Occipital lobe (tissue), 2 donors: Measurements from ENCODE around the gene ZBTB20. TPM values are rescaled to one million over a fixed set of nuclear protein-coding genes. Genes with fewer than 3 reads are reported as not detected.

Experiments
- DNase-seq: peaks from one replicate; lab custom pipeline; 2025; lab: John Stamatoyannopoulos, UW
- total RNA-seq: library from RNA; depleted of rRNA; stranded (reverse); fragments of >200 nt; gene quantifications from one replicate; pipeline ENCODE4 v1.2.3, GENCODE V29; 2014

ZBTB20 gene
- total RNA-seq, 1 donor from 2014 or later, result 62.7 TPM

DNA sequence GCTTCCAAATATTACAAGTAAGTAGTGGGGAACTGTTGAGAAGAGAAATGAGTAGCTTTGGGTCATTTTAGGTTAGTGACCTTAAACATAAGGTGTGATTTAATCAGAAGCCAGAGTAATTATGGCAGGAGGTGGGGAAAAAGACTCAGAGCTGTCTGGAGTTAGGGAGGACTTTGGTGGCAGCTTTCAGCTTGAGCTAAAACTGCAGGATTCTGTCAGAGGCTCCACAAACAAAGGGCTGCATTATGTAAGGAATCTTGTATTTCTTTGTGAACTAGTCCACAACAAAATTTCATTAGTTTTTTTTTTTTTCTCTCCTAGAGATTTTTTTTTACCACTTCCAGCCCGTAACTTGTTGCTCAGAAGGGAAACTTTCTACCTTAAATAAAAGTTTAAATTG, 507.9 kb downstream of the ZBTB20 start:
- DNase-seq, result no peak

DNA sequence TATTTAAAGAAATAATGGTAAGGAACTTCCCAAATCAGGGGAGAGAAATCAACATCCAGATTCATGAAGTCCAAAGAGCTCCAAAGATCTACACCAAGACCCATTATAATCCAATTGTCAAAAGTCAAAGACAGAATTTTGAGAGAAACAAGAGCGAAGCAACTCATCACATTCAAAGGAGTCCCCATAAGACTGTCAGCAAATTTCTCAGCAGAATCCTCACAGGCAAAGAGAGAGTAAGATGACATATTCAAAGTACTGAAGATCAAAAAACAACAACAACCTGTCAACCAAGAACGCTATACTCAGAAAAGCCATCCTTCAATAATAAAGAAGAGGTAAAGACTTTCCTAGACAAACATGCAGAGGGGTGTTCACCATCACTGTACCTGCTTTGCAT, 511.2 kb downstream of the ZBTB20 start:
- DNase-seq, result no peak

DNA sequence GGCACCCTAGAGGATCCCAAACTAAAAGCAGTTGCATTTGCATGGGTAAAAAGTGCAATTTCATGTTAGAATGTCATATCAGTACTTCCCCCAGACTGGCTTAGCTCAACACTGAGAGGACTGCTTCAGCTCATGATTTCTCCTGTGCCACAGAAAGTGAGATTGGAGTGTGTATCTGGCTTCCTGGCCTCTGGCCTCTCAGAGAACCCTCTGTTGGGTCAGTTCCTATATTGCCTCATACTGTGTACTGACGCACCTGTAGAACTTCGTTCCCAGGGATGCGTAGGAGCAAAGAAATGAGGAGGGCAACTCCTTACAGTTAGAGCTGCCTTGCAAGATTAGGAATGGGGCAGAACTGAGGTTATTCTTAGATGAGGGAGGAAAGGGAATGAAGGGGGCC, 512.5 kb downstream of the ZBTB20 start:
- no peak for DNase-seq

DNA sequence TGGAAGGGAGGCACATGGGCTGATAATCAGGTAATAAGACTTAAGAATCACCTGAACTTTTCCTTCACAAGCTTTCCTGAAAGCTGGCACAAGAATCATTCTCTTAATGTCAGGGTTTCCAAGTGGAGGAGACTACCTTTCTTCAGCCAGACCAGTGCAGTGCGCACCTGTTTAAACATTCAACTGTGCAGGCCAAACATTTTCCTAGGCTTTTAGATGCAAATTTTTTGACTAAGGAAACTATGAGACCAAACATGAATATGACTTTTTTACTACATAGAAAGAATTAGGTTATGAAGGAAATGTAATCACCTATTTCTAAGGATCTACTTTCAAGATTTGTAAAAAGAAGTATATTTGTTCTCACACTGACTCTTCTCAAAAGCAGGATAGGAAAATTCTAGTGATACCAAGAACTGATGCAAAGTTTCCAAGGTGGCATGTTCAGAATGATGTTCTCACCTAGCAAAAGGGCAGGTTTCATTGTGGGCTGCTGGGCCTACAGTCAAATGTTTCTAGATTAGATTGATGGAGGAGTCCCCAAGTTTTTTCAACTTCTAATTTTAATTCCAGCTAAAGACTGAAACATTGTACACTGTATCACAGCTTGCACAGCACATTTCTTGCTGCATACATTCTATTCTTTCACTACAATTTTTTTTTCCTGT, 514.2 kb downstream of the ZBTB20 start:
- no peak for DNase-seq

DNA sequence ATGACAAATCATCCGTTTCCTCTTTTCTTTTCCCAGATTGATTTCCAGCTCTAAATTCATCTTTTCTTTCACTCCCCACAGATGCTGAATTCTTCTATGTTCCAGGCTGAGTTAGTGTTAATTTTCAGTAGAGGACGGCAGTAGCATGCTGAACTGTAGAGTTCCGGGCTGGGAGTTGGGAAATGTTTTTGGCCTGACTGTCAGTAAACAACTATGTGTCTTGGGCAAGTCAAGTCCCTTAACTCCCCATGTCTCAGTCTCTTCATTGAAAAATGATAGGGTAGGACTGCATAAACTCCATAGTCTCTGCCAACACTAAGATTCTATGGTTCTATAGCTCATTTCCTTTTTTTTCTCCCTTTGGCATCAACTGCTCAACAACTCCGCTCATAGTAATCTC, 519.3 kb downstream of the ZBTB20 start:
- DNase-seq, result no peak

DNA sequence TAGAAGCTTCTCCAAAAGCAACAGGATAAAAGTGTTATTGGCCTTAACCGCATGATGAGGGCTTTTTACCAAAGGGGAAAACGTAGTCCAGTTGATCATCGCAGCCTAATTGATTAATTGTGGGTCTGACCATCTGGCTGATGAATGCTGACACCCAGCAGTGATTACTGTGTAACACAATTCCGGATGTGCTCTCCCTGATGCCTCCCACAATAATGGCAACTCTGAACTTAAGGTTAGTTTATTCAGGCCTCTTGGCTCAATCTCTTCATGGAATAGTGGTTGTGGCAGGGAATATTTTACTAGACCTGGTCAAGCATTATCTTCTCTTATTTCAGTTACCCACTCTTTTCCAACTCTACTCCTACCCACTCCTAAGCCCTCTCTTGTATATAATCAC, 520.3 kb downstream of the ZBTB20 start:
- no peak for DNase-seq

DNA sequence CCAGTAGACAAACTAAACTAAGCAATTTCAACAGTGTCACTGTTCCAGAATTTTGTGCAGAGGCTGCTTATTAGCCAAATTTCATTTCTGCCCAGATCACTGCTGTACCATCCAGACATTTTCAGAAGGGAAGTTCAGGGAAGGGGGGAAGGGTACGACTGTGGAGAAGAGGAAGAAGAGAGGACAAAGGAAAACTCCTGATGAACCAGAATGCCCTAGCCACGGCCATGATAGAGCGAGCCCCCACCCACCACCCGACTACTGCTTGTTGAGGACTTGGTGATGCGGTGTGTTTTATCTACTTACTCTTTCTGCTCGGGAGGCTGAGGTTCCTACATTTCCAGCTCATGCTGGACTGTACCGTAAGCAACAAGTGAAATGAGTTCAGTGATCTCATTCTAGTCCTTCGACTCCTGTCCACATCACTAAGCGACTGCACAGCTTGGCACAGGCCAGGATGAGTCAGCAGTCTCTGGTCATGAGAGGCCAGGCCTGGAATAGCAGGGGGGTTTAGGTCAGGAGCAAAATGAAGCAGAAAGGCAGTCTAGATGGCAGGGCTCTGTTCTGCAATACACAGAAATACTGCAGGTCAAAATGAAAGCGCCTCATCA, 522.4 kb downstream of the ZBTB20 start:
- DNase-seq, result peak; percentile 72

DNA sequence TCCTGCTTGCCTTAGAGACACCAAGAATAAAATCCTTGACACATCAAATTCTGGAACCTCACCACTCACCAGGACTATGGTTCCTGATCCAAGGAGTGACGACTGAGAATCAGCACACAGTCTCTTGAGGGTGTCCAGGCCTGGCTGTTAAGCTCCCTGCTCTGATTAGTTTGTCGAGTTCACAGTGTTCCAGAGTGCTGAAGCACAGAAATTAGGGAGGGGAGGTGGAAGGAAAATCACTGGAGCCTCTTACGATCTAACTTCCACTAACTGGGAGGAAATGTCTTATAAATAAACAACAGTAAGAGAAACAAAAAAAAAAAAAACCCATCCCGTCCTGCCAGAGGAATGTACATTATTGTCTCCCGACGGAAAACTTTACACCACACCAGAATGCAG, 523.0 kb downstream of the ZBTB20 start:
- peak; percentile 1 for DNase-seq

DNA sequence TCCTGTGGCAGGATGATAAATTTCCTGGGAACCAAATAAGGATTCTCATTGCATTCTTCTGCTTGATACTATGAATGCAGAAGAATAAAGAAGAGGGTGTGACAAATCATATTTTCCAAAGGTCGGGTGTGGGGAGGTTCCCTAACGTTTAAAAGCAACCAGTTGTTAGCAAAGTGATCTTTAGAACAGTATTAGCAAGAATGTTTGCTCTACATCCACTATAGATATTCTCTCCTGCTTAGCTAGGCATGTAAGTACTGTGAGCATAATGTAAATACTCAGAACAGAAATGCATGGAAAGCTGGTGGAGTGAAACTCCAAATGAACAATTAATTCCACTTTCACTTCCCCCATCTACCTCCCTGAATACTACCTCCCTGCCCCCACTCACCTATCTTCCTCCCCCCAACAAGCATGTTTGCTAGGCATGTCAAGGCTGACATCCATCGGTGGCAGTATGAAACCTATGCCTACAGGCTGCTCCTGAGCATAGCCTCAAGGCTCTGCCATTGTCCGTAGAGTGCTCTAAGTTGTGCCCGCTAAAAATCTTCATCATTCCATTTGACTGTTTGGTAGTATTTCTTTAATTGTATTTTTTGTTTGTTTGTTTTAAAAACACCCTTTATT, 523.6 kb downstream of the ZBTB20 start:
- no peak for DNase-seq

DNA sequence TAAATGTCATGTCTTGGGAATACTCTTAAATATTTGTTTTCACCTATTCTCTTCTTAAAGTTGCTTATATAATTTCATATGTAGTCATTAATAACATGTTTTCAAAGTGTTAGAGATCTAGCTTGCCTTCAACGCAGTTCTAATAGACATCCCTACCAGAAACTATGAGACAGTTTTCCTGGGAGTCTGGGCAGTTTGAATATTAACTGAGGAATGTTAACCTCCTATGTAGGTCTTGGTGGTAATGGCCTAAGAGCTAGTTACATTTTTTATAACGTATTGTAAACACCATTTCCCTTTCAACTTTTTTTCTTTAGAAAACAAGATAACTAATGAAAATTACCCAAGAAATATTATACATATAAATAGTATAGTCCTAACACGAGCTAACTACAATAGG, 525.1 kb downstream of the ZBTB20 start:
- DNase-seq, result no peak

DNA sequence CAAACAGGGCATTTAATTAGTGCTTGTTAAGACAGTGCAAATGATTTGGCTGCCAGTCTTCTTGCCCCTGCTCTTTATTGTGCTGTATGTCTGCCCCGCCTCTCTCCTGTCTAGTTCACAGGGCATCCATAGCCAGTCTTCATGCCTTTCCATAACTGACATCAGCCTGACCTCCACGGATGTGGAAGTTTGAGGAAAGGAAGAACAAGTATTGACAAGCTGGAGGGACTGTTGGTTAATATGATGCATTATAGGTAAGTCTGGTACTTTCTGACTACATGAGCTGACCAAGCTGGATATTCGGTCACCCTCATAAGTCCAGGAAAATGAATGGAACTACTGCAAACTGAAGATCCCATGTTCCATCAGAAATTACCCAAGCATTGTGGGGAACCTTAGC, 527.3 kb downstream of the ZBTB20 start:
- no peak for DNase-seq

DNA sequence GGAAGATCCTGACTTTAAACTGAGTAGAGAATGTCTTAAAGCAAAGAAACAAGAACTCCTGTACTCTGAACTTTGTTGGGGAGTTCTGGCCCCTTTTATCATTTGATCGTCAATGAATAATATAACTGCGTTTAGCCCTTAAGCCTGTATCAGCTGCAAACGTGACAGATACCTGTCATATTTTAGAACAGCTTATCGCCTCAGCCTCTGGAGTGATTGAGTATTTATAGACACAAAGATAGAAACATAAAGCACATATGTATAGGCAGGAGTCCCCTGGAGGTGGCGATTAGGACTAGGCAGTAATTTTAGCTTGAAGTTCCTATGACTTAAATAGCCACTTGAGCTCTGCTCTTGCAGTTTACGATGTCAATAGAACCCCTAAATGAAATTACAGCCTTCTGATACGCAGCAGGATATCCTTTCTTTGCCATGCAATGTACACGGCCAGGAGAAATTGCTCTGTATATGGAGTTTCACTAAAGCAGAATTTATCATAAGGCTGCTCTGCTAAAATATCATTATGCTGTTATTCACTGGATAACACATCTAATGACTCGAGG, 531.5 kb downstream of the ZBTB20 start:
- no peak for DNase-seq

DNA sequence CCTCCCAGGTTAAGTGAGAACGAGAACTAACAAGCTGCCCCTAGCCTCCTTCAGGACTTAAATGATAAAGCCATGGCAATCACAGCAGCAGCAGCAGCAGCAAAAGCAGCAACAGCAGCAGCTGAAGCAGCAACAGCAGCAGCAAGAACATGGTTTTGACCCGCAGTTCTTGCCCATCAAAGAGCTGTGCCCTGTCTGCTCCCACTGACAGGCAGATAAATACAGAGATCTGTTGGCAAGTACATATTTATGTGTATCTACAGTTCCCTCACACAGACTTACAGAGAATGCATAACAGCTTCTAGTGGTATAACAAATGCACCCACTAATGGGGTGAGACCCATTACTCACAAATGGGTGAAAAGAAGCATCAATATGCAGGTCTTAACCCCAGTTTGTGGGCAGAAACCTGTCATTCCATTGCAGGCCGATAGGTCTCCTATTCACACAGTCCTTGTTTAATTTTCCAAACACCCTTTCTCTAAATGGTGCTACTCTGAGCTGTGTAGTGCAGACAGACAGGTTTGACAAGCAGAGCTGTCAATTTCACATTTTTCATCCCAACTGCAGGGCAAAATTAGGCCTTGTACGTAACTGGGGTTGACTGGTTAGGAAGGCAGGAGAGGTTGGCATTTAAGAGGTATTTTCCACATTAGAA, 537.0 kb downstream of the ZBTB20 start:
- DNase-seq, result no peak

DNA sequence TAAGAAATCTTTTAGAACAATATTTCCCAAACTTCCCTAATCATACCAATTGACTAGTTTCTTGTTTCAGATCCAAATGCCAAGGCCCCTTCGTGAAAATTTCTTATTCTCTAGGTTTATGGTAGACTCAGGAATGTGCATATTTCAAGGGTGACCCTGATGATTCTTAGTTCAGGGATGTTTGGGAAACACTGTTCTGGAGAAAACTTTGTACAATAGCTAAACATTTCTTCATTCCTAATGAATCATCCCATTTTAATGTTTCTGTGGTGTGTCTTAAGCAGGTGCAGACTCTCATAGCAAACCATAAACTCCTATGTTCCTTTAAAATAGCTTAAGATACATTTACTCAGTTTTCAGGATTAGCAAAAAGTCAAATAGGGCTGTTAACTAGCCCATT, 538.8 kb downstream of the ZBTB20 start:
- no peak for DNase-seq

DNA sequence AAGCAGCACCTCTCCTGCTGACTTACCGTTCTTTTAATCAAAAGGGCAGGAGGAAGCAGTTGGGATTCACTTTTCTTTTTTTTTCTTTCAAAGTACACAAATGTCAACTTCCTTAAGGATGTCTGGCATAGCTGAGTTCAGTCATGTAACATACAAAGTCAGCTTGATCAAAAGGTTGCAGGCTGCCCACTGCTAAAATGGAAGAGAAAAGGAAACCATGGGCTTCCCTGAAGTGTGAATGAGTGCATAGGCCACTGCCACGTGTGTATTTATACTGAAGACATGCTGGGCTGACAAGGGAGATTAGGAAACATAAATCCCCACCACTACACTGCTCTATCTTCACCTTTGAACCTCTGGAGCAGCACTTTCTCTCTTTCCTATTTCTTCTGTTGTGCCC, 540.8 kb downstream of the ZBTB20 start:
- DNase-seq, result no peak

DNA sequence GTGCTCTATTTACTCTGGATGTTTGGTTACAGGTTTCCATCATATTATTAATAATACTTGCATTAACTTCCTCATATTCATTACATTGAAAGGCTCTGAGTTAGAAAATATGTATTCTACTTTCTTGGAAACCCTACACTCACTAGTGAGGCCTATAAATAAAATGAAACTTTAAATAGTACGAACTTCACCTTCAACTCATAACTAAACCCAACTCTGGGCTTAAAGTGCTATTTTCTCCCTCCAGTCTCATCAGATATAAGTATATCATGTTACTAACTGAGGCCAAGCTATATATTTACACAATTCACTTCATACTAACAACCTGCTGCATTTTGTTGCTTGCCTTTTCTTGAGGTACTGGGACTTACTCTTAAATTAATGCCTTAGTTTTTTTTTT, 546.5 kb downstream of the ZBTB20 start:
- DNase-seq, result no peak

DNA sequence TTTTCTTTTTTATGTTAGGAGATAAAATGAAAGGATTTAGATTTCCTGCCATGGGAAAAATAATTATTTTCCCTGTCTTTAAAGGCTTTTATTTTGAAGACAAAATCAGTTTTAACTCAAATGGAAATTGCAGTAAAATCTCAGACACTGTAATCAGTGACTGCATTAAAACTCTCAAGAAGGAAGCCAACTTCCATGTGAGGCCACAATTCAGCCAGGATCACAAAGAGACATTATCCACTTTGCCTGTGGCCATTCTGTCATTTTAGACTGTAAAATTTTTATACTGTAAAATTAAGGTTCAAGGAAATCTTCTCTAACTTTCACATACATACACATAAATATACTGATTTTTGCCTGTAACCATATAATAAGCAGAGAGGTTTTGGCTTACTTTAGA, 549.2 kb downstream of the ZBTB20 start:
- DNase-seq, result no peak

DNA sequence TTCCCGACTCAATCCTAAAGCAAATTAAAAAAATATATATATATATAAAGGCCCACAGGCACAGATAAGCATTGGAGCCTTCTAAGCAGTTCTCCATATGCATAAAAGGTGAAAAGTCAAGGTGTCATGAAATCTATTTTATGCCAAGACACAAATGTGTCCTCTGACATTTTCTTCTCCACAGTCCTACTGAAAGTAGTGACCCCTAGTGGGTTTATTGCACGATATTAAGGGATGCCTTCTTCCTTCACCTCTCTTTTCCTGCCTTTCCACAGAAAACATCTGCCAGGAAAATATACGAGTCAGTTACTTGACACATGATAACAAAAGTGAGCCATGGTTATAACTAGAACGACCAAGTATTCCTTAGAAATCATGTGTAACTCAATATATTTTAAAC, 550.1 kb downstream of the ZBTB20 start:
- DNase-seq, result no peak

DNA sequence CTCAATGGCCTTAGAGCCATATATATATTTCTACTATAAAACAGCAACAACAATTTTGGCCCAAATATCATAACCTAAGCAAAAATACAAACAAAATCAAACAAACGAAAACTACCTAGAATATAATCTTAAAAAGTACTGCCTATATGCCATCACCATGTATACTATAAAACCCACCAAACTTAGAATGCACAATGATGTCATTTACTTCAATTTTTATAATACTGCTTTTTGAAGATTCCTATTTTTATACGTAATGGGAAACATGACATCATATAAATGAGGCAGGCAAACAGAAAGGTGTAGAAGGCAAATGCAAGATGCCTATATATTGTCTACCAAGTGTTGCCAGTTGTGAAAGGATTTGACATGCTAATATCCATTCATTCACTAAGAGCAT, 550.9 kb downstream of the ZBTB20 start:
- no peak for DNase-seq

DNA sequence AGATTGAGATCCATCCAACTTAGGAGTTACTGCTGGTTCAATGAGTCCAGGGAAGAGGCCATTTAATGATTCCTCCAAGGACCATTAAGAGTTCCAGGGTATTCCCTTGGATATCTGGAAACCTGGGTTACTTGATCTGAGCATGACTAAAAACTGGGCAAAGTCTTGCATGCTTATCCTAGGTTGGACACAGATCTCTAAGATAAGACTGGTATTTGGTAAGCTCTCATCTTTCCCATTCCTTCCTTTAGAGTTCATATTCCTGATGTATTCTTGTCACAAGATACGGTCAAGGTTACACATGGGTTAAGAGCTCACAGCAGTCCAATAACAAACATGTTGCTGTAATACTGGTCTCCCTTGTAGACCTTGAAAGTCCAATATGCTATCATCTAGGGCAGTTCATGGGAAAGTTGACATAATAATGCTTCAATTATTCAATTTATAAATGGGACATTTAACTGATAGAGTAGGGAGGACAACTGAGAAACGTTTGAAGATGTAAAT, 551.5 kb downstream of the ZBTB20 start:
- DNase-seq, result no peak

DNA sequence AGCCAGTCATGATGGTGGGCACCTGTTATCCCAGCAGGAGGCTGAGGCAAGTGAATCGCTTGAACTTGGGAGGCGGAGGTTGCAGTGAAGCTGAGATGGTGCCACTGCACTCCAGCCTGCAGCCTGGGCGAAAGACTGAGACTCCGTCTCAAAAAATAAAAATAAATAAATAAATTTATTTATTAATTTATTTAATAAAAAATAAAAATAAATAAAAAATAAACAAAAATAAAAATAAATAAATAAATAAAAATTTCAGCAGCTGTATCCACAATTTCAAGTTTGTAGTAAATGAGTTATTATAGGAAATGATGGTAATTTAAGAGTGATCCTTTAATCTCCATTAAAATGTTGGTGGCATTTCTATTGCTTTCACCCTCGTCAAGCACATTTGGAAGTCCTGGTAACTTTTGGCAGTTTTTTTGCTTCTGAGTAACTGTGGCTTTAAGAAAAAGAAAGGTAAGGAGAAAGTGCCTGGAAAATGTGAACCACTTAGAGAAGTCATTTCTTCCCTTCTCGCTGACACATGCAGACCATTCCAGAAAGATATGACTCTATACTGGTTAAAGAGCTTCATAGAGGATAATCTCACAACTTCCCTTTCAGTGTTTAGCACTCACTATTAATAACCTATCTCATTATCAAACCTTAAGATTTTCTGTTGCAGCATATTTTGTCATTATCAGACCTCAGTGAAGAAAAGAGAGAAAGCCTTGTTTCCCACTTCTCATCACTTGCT, 556.6 kb downstream of the ZBTB20 start:
- no peak for DNase-seq
